Spleen (tissue), 7 donors: ENCODE results near the gene JAKMIP1.

ENCODE experiments used
- POLR2A ChIP-seq, 3 donors: fragments of 450-650 bp; IDR thresholded peaks; one replicate each; pipeline ENCODE4 v1.5.1; 2017; ENCODE audit warnings: antibody characterized with exemption in 3 of 3, mild to moderate bottlenecking in 1 of 3
- TF ChIP-seq, protein P1 (sequence below), 11 experiments: fragments of 200-600 bp in 7 of 11; fragments of 450-650 bp in 4 of 11; sonication (generic) in 4 of 11; IDR thresholded peaks in 8 of 11; conservative IDR thresholded peaks in 3 of 11; 1 replicate in 7 of 11; 2 replicates in 4 of 11; pipeline versions ENCODE4 v1.4.0 to v1.8.0; 2016 to 2021; ENCODE audit warnings: antibody characterized with exemption in 11 of 11, inconsistent platforms in 4 of 11, mild to moderate bottlenecking in 1 of 11
- donor health status: DM: no; HTN: no; CAD: no; lungs with moderate emphysema.
- donor health status: DM: no; HTN: no; CAD: no.
- donor health status: DM: no; HTN: no; CAD: no.

DNA sequence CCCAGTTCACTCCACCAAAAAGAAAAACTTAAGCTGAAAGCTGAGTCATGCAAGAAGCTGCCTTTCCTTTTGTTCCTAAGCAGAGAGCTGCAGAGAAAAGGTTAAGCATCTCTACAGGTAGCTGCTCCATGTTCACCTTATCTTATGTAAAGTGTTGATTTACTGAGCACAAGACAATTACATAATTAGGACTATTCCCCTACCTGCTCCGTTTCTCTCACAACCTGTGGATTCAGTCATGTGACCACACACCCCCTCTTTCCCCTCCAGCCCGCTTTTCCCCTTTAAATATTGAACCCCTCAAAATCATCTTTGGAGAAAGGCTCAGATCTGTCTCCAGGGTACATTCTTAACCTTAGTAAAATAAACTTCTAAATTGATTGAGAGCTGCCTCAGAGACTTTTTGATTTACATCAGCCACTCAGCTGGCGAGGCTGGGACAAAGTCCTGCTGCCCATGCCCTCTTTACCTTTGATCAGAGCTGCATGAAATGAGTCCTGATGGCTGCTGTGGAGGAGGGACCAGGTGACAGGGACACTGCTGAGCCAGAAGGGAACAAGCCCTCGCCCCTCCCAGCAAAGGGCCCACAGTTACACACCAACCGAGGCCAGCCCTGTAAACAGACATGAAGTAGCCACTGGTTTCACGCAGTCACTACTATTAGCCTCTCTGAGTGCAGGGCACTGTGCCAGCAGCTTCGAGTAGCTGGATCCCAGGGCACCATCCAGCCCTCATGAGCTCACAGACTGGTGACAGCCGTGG, 128.2 kb downstream of the JAKMIP1 start:
- TF ChIP-seq, protein P1, sequence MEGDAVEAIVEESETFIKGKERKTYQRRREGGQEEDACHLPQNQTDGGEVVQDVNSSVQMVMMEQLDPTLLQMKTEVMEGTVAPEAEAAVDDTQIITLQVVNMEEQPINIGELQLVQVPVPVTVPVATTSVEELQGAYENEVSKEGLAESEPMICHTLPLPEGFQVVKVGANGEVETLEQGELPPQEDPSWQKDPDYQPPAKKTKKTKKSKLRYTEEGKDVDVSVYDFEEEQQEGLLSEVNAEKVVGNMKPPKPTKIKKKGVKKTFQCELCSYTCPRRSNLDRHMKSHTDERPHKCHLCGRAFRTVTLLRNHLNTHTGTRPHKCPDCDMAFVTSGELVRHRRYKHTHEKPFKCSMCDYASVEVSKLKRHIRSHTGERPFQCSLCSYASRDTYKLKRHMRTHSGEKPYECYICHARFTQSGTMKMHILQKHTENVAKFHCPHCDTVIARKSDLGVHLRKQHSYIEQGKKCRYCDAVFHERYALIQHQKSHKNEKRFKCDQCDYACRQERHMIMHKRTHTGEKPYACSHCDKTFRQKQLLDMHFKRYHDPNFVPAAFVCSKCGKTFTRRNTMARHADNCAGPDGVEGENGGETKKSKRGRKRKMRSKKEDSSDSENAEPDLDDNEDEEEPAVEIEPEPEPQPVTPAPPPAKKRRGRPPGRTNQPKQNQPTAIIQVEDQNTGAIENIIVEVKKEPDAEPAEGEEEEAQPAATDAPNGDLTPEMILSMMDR (IDR thresholded peaks at IDR 0.05 in 8 of 11, conservative IDR thresholded peaks at IDR 0.05 in 3 of 11): no peak
- TF ChIP-seq POLR2A (IDR thresholded peaks at IDR 0.05): no peak
